ENCODE data around the gene PRKCH. TPM values are rescaled to one million over a fixed set of nuclear protein-coding genes. Genes with fewer than 3 reads are reported as not detected.

The PRKCH gene
- total RNA-seq, result 194 and 200 TPM in 2 replicates

DNA sequence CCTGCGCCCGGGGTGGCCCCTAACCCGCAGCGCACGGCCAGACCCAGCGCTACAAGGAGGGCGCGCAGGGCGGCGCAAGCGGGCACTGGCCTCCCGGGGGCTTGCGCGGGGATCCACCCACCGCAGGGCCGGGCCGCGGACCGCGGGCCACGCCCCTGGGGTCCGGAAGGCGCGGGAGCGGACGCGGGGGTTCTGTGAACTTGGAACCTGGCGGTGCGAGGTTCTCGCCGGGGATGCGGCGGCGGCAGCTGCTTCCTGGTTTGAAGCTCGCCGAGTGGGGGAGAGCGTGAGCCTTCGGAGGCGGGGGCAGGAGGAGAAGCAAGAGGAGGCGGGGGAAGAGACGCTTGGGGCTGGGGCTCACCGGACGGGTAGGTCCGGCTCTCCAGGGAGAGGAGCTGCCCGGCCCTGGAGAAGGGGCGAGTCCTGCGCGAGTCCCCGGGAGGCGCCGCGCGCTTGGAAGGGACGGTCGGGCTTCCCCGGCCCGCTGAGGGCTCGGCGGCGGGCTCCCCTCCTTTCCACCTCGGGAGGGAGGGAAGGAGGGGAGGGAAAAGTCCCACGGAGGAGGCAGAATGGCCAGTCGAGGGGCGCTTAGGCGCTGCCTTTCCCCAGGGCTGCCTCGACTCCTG lies at the start of gene PRKCH:
Gene PRKCH, plus strand, starts transcription at position 195 of the 626 bp plus-strand sequence. CDS start 523 bp downstream, outside the sequence.

GRCh38 chr14:61281186-61281947 lies 40.0 kb upstream of the PRKCH start, which contains the start of gene TMEM30B:
Gene TMEM30B (minus strand): TSS chr14:61281338. CDS start chr14:61281147, 191 bp downstream.

Other genes starting within 250 kb of the PRKCH start
- 0.19 and 0.33 TPM in 2 replicates for gene TMEM30B, start 40.2 kb upstream of the PRKCH start, total RNA-seq

Measured in vein endothelial cell (primary cell).